Skeletal muscle cell (primary cell): ENCODE data around the gene SORCS3.

Experiments used
- DNase-seq: peaks from one replicate; pipeline ENCODE4 v3.0.0-alpha.2; 2010; ENCODE audit warnings: low read depth
- H3K4me3 ChIP-seq: 2 replicates; pipeline ENCODE4 v1.5.1; 2011; ENCODE audit warnings: low read depth, mild to moderate bottlenecking, control low read depth, low read length, moderate library complexity

Gene SORCS3

GRCh38 chr10:104641187-104641936 lies at the start of gene SORCS3:
SORCS3 (plus strand) TSS chr10:104641290.
- DNase-seq = no peak
- H3K4me3 ChIP-seq = peak within 1 kb of the TSS; percentile 20

GRCh38 chr10:104591441-104591840 lies 49.6 kb upstream of the SORCS3 start:
- DNase-seq = no peak
- H3K4me3 ChIP-seq = no peak overlapping the region

GRCh38 chr10:104601166-104601565 lies 39.9 kb upstream of the SORCS3 start:
- no peak for DNase-seq
- H3K4me3 ChIP-seq = no peak overlapping the region

GRCh38 chr10:104608091-104608828 lies 32.8 kb upstream of the SORCS3 start:
- no peak overlapping the region for H3K4me3 ChIP-seq
- no peak for DNase-seq

- no peak overlapping the region for H3K4me3 ChIP-seq
- no peak for DNase-seq
These were observed 28.4 kb upstream of the SORCS3 start for GRCh38 chr10:104612571-104613205.

GRCh38 chr10:104613406-104613805 lies 27.7 kb upstream of the SORCS3 start:
- DNase-seq = no peak

GRCh38 chr10:104614245-104614831 lies 26.8 kb upstream of the SORCS3 start:
- no peak overlapping the region for H3K4me3 ChIP-seq
- no peak for DNase-seq

More at GRCh38 chr10:104613406-104613805, 27.7 kb upstream of the SORCS3 start:
- H3K4me3 ChIP-seq = no peak overlapping the region

- H3K4me3 ChIP-seq = no peak overlapping the region
- DNase-seq = no peak
These were observed 26.0 kb upstream of the SORCS3 start for GRCh38 chr10:104615136-104615535.

GRCh38 chr10:104617831-104618230 lies 23.3 kb upstream of the SORCS3 start:
- DNase-seq = no peak
- no peak overlapping the region for H3K4me3 ChIP-seq

- DNase-seq = no peak
- H3K4me3 ChIP-seq = no peak overlapping the region
These were observed 18.9 kb upstream of the SORCS3 start for GRCh38 chr10:104622175-104622574.

- no peak overlapping the region for H3K4me3 ChIP-seq
- DNase-seq = no peak
These were observed 18.4 kb upstream of the SORCS3 start for GRCh38 chr10:104622598-104623209.

- no peak for DNase-seq
- no peak overlapping the region for H3K4me3 ChIP-seq
These were observed 10.4 kb upstream of the SORCS3 start for GRCh38 chr10:104630731-104631130.

GRCh38 chr10:104631946-104632345 lies 9.1 kb upstream of the SORCS3 start:
- DNase-seq = no peak
- no peak overlapping the region for H3K4me3 ChIP-seq

GRCh38 chr10:104638861-104639589 lies 2.1 kb upstream of the SORCS3 start:
- DNase-seq = no peak
- no peak overlapping the region for H3K4me3 ChIP-seq

- H3K4me3 ChIP-seq = peak overlapping the region; percentile 15
- DNase-seq = no peak
These were observed 1.3 kb upstream of the SORCS3 start for GRCh38 chr10:104639590-104640338.

GRCh38 chr10:104640339-104641186 lies 527 bp upstream of the SORCS3 start:
- H3K4me3 ChIP-seq = peak overlapping the region; percentile 20
- no peak for DNase-seq

- DNase-seq = no peak
- H3K4me3 ChIP-seq = peak overlapping the region; percentile 22
These were observed 1.0 kb downstream of the SORCS3 start for GRCh38 chr10:104641937-104642657.
